IPS DF 4.7 (cell line): ENCODE results near the gene COMMD1.
A peak's percentile ranks its signal among the peaks of the same experiment; 100 is the strongest.
"Not testable (repeated sequence)": the region's sequence is repeated elsewhere in the genome, so short reads cannot be mapped to it uniquely, and the experiment has no call there.

Source experiments
- DNase-seq: peaks from one replicate; pipeline ENCODE4 v3.0.0-alpha.2; 2013; ENCODE audit warnings: low spot score; ENCODE audit errors: extremely low read depth

COMMD1 gene

DNA sequence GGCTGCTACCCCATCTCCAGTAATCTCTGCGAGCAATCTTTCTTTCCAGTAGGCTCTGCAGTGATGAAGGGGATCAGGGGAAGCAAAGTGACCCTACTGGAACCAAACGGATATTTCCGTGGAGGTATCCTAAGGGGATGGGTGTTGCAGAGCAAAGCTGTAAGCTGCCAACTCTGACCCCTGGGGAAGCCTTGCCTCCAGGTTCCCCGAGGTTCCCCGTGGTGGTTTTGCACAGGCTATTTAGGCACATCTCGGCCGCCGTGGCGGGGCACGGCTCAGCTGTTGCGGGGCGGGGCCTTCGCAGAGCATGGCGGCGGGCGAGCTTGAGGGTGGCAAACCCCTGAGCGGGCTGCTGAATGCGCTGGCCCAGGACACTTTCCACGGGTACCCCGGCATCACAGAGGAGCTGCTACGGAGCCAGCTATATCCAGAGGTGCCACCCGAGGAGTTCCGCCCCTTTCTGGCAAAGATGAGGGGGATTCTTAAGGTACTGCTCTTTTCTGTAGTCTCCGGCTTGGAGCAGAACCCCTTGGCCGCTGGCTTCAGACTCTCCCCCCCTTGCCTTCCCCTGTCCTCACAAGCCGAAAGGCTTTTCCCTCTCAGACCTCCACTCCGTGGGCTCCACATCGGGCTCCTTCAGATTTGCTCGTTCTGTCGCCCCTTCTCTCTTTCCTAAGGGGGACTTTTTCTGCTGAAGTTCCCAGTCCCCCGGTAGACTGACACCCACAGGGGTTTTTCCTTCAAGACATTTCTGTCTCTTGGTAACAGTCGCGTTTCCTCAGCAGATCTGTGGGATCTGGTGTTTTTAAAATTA is at the start of gene COMMD1:
COMMD1 (plus strand) TSS at position 303 of the 814 bp plus-strand sequence; CDS start at position 308, 5 bp downstream.
- no peak for DNase-seq

DNA sequence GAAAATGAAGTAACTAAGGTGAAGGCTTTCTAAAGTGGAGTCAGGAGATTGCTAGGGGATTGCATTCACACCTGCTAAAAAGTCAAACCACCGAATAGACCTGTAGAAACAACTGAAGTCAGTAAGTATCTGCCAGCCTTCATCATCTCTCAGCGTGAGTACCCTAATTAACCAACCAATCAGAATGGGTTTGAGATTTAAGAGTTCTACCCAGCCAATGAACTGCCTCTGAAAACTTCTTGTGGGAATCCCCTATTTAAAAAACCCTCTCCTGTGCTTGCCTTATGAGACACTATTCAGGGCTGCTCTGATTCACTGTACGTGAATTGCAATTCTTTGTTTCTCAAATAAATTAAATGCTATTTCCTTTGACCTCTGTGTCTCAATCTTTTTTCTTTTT is 48.2 kb upstream of the COMMD1 start:
- no peak for DNase-seq

DNA sequence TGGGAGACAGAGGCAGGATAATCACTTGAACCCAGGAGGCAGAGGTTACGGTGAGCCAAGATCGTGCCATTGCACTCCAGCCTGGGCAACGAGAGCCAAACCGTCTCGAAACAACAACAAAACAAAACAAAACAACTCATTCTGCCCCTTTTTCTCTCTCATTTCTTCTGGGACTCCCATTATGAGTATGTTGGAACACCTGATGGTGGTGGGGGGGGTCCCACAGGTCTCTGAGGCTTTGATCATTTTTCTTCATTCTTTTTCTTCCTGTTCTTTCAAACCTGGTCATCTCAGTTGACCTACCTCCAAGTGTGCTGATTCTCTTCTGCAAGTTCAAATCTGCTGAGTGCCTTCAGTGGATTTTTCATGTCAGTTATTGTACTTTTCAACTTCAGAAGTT is 43.4 kb upstream of the COMMD1 start:
- no peak for DNase-seq

DNA sequence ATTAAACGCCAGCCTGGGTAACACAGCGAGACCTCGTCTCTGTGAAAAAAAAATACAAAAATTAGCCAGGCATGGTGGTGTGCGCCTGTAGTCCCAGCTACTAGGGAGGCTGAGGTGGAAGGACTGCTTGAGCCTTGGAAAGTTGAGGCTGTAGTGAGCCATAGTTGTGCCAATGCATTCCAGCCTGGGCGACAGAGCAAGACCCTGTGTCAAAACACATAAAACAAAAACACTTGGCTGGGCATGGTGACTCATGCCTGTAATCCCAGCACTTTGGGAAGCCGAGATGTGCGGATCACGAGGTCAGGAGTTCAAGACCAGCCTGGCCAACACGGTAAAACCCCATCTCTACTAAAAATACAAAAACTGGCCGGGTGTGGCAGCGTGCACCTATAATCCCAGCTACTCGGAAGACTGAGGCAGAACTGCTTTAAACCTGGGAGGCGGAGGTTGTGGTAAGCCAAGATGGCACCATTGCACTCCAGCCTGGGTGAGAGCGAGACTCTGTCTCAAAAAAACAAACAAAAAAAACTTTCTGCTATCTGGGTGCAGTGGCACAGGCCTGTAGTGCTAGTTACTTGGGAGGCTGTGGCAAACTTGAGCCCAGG is 38.9 kb upstream of the COMMD1 start:
- DNase-seq = not testable (repeated sequence)

DNA sequence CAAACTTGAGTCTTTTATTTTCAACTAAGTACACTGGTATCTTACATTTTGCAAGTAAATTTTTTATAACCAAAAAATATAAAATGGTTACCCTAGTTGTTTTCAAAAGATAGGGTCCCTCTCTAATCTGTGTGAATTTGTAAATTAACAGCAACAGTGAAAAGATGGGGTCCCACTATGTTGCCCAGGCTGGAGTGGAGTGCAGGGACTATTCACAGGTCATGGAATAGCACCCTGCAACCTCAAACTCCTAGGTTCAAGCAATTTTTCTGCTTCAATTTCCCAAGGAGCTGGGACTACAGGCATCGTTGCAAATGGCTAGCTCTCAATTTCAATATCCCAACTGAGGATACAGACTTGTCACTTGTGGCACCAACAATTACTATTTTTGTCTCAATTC is 29.1 kb upstream of the COMMD1 start:
- no peak for DNase-seq

DNA sequence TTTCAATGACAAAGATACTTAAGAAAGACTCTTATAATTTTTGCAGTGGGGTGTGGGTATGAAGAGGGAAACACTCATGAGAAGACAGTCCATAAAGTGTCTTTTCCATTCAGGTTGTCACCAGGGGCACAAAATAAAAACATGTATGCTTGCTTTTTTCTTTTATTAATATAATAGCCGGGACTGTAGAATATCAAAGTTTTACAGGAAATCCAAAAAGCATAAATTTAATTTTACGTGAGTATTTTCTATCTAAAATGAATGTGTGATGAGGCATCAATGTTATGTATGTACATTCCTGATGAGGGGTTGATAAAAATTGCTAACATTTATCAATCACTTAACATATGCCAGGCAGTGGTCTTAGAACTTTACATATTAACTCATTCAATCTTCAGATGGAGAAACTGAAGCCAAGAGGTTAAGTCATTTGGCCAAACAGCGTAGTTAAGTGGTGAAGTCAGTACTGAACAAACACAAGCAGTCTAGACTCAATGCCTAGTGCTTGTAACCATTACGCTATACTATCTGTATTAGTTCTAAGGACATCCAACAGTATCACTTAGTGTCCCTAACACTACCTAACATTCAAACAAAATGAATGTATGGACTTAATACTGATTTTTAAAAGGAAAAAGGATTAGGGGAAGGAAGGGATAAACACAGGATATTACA is 27.8 kb upstream of the COMMD1 start:
- DNase-seq = no peak

DNA sequence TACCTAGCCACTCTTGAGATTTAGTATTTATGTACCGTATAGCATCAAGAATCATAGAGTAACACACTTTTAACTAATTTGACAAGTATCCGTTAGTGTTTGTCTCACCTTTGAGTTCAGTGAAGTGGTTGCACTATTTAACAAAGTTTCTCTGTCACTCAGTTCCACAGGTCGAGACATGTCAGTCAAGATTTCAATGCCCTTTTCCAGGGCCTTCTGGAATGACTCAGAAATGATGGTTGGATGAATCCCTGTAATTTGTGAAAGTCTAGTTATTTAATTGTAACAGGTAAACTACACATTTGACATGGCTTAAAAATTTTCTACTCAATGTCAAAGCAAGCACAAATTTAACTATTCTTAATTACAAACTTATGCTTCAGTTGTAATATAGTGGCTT is 26.7 kb upstream of the COMMD1 start:
- no peak for DNase-seq

DNA sequence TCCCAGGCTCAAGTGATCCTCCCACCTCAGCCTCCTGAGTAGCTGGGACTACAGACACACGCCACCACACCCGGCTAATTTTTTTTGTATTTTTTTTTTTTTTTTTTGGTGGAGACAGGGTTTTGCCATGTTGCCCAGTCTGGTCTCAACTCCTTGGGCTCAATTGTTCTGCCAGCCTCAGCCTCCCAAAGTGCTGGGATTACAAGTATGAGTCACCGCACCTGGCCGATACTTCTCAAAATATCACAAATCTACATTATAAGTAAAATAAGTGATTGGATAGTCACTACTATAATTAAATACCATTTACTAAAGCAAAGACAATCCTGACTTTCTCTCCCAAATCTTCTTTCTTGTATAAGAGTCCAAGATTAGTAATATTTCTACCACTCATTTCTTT is 26.1 kb upstream of the COMMD1 start:
- not testable (repeated sequence) for DNase-seq

DNA sequence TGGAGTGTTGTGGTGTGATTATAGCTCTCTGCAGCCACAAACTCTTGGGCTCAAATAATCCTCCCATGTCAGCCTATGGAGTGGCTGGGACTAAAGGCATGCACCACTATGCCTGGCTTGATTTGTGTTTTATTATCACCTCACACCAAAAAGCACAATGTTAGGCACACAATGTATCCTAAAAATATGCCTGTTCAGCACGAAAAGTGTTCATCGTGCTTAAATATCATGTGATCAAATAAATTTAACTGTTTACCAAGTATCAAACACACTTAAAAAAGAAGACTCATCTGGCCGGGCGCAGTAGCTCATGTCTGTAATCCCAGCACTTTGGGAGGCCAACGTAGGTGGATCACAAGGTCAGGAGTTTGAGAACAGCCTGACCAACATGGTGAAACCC is 22.6 kb upstream of the COMMD1 start:
- no peak for DNase-seq

DNA sequence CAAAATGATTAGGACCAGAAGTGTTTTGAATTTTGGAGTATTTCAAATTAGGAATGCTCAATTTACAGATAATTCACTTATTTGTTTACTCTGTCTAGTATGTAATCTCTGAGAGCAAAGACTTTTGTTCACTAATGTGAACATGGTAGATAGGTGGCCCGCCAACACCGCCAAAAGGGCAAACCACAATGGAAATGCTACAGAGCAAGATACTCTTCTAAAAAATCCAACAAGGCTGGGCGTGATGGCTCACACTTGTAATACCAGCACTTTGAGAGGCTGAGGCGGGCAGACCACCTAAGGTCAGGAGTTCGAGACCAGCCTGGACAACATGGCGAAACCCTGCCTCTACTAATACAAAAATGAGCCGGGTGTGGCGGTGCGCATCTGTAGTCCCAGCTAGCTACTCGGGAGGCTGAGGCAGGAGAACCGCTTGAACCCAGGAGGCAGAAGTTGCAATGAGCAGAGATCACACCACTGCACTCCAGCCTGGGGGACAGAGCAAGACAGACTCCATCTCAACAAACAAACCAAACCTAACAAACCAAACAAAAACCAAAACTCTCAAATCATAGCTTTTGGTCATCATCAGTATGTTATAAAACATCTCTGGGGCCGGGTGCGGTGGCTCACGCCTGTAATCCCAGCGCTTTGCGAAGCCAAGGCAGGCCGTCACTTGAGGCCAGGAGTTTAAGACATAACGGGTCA is 19.4 kb upstream of the COMMD1 start:
- DNase-seq = no peak

DNA sequence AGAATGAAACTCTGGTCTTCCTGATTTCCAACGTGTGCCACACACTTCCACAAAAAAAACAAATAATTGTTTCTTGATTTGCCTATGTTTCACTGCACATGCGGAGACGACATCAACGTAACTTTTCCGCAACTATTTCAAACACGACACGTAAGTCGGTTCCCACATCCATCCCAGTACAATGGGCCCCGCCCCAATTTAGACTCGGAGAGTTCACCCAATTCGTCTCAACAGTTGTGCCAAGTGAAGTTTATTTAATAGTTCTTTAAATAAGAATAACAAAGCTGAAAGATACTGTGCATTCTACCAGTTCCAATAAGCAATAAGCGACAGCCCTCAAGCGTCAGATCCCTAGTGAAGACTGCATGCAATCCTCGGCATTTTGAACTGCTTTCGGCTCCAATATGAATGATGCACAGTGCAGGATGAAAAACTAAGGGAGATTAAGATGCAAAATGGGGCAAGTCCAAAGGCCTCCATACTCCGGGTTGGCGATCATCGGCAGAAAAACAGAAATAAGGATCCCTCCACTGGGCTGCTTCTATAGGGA is 17.7 kb upstream of the COMMD1 start:
- no peak for DNase-seq

DNA sequence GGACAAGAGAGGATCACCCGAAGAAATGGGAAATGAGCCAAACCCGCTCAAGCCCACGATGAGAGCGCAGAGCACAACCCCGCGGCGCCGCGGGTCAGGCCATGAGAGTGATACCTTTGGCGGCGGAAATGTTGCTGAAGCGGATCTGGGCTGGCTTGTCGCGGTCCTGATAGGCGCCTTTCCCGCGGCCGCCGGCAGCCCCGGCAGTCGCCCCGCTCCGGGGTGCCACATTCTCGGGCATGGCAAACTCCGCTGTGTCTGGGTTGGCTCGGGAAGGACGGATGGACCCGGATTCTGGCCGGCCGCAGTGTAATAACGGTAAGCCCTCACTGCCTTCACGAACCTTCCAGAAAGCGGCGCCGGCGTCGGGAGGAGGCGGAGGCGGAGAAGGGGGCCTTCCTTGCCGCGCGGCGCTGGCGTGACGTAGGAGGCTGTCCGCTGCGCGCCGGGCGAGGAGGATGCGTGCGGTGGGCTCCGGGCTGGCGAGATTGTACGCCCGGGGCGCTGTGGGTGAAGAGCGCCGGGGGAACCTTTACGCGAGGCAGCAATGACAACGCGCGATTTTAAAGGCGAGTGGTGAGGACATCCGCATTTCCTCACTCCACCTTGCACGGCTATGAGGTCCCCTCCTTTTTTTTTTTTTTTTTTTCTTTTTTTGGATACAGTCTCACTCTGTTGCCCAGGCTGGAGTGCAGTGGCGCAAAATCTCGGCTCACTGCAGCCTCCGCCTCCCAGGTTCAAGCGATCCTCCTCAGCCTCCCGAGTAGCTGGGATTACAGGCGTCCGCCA is 17.0 kb upstream of the COMMD1 start, which contains the start of gene CCT4:
CCT4 (minus strand) TSS at position 390 of the 789 bp plus-strand sequence; CDS start at position 241, 149 bp downstream.
- peak; percentile 14 for DNase-seq

DNA sequence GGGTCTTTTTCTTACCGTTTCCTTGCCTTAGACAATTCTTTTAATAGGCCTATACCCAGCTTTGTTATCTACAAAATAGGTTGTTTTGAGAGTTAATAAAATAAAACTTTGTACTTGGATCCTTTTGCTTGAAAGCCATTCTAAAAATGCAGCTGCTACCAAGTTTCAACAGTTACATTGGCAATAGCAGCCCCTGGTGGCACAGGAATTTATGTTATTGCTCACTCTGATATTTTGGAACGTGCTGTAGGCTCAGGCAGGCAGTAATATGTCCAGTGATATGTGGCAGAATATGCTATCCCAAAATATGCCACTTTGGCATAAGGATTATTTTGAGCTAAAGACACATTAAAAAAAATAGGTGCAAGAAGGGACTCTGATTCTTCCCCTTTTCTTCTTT is 6.7 kb upstream of the COMMD1 start:
- DNase-seq = no peak

DNA sequence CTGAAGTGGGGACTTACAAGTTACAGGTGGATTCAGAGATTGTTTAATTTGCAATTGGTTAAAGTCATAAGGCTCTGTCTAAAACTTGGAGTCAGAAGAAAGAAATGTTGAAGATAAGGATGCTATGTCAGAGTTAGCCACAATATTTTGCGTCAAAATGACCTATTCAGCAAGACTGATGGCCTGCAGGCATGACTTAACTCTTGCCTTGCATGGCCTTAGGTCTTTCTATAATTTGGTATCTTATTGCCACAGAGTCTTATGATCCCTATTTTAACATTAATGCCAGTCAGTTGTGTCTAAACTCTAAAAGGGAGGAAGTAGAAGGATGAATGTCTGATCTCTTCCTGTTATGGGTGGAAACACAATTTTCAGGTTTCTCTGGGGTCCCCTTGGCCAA is 5.2 kb upstream of the COMMD1 start:
- no peak for DNase-seq

DNA sequence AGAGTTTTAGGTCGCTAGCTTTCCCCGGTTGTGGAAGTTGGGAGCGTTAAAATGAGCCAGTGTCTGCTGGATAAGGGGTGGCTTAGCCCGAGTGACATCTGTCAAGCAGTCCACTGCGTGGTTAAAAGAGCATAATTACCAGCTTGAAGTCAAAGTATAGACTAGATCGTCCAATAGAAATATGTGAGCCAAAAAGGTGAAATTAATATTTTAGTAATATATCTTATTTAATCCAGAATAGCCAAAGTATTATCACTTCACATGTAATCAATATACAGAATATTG is 654 bp downstream of the COMMD1 start:
- no peak for DNase-seq

DNA sequence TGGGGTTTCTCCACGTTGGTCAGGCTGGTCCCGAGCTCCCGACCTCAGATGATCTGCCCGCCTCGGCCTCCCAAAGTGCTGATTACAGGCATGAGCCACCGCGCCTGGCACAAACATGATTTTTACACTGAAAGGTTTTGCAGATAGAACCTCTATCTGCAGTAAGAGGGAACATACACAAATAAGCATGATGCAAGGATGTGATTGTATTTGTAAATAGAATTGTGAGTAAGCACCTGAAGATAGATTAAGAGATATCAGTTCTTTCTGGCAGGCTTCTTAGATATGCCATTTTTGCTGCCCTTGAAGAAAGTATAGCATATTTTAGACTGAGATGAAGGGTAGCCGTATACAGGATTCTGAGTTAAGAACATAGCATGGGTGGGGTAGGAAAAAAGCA is 3.6 kb downstream of the COMMD1 start:
- DNase-seq = no peak

DNA sequence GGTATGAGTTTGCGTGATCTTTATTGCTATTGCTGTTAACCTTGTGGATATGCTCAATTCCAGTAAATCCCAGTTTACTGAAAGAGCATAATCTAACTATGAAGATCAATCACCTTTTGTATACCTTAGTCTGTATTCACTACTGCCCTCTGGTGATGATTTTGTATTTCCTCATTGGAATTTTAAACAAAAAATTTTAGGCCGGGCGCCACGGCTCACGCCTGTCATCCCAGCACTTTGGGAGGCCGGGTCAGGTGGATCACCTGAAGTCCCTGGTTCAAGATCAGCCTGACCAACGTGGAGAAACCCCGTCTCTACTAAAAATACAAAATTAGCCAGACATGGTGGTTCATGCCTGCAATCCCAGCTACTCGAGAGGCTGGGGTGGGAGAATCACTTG is 5.1 kb downstream of the COMMD1 start:
- no peak for DNase-seq

DNA sequence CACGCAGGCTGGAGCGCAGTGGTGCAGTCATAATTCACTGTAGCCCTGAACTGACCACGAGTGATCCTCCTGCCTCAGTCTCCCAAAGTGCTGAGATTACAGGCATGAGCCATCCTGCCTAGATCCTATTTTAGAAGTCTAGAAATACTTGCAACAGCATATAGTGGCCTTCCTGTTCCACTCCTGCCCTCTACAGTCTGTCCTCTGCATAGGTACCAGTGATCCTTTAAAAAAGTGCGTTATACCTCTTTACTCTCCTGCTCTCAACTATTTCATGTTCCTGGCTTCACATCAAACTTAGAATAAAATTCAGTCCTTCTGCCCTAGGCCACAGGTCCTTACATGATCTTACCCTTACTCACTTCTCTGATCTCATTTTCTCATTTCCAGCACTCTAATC is 6.0 kb downstream of the COMMD1 start:
- DNase-seq = no peak

DNA sequence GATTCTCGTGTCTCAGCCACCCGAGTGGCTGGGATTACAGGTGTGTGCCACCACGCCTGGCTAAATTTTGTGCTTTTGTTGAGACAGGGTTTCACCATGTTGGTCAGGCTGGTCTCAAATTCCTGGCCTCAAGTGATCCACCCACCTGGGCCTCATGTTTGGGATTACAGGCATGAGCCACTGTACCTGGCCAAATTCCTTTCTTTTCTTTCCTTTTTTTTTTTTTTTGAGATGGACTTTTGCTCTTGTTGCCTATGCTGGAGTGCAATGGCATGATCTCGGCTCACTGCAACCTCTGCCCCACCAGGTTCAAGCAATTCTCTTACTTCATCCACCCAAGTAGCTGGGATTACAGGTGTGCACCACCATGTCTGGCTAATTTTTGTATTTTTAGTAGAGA is 9.3 kb downstream of the COMMD1 start:
- DNase-seq = not testable (repeated sequence)

DNA sequence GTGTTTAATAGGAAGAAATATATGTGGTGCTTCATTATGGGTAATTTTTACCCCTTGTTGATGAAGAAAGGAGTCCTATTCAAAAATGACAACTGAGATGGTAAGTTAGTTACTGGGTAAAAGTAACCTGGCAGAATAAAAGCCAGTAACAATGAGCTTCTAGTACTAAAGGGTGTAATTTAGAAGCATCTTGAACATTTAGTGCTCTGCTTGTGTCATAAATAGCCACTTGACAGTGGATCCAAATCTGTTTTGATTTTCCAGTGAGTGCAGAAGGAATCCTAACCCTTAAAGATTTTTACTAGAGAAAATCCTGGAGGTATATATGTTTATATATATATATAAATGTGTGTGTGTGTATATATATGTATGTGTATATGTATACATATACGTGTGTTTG is 15.1 kb downstream of the COMMD1 start:
- DNase-seq = no peak

DNA sequence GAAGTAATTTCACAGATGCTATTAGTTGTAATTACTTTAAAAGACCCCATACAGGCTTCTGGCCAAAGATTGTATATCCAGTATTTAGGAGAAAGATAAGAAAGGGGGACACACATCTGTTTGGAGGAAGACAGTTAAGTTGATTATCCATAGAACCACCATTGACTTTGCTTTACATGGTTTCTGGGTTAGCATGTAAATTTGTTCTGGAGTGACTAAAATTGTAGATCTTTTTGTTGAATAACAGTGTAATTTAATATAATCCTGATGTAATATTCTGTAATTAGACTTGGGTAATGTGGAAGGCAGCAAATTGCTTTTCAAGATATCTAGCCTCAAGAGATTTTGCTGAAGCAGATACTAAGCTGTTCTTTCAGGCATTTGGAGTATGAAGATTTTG is 17.2 kb downstream of the COMMD1 start:
- DNase-seq = no peak
